Cardiac fibroblast (primary cell): Measurements from ENCODE around the gene IKZF1.

Experiments
- DNase-seq, 2 donors: peaks; one replicate each; pipeline versions ENCODE4 v3.0.0 to v3.0.0-alpha.2; 2010; ENCODE audit warnings: low read depth in 2 of 2
- H3K4me3 ChIP-seq, 2 donors: replicated peaks in 1 of 2; 1 replicate in 1 of 2; 2 replicates in 1 of 2; pipeline ENCODE4 v1.5.1; 2011; ENCODE audit warnings: low read depth in 2 of 2, low read length in 2 of 2, mild to moderate bottlenecking in 2 of 2, moderate library complexity in 1 of 2
- TF ChIP-seq, protein P1 (sequence below): IDR thresholded peaks from one replicate; pipeline ENCODE4 v1.5.1; 2011; ENCODE audit warnings: low read depth, mild to moderate bottlenecking, low read length, inconsistent platforms

Gene IKZF1

DNA sequence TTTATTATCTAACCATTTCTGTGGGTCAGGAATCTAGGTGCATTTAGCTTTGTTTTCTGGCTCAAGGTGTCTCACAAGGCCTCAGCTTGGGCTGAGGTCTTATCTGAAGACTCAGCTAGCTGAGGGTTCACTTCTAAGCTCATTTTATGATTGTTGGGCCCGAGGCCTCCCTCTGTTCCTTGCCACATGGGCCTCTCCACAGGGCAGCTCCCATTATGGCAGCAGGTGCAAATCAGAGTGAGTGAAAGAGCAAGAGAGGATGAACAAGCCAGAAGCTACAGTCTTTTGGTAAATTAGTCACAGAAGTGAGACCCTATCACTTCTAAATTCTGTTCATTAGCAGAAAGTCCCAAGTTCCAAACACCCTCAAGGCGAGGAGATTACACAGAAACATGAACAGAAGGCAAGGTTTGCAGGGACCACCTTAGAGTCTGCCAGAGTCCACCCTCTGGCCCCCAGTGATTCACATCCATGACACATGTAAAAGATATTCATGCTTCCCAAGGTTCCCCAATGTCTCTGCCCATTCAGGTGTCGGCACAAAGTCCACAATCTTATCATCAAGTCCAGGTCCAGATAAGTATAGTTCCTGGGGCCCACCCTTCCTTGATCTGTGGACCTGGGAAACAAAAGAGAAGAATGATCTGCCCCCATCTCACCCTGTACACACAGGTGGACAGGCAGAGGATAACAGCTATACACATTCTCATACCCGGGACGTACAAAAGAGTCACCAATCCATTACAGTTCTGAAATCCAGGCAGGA lies 121.9 kb downstream of the IKZF1 start:
- no peak for DNase-seq
- no peak overlapping the region for H3K4me3 ChIP-seq
- TF ChIP-seq, protein P1, sequence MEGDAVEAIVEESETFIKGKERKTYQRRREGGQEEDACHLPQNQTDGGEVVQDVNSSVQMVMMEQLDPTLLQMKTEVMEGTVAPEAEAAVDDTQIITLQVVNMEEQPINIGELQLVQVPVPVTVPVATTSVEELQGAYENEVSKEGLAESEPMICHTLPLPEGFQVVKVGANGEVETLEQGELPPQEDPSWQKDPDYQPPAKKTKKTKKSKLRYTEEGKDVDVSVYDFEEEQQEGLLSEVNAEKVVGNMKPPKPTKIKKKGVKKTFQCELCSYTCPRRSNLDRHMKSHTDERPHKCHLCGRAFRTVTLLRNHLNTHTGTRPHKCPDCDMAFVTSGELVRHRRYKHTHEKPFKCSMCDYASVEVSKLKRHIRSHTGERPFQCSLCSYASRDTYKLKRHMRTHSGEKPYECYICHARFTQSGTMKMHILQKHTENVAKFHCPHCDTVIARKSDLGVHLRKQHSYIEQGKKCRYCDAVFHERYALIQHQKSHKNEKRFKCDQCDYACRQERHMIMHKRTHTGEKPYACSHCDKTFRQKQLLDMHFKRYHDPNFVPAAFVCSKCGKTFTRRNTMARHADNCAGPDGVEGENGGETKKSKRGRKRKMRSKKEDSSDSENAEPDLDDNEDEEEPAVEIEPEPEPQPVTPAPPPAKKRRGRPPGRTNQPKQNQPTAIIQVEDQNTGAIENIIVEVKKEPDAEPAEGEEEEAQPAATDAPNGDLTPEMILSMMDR: no peak

DNA sequence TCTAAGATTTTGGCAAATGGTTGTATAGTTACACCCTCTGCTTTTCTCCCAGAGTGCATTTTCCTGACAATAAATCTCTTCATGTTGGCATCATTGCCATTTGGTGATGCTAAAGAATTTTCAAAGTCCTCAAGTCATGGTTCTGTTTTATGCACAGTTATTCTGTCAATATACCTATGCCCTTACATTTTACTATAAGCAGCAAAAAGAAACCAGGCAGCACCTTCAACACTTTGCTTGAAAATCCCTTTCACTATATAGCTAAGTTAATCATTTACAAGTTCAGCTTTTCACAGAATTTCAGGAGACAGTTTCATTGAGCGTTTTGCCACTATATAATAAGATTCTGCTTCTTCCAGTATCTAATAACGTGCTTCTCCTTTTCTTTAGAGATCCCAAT lies 123.0 kb downstream of the IKZF1 start:
- H3K4me3 ChIP-seq: no peak overlapping the region
- no peak for DNase-seq
- TF ChIP-seq, protein P1: no peak

DNA sequence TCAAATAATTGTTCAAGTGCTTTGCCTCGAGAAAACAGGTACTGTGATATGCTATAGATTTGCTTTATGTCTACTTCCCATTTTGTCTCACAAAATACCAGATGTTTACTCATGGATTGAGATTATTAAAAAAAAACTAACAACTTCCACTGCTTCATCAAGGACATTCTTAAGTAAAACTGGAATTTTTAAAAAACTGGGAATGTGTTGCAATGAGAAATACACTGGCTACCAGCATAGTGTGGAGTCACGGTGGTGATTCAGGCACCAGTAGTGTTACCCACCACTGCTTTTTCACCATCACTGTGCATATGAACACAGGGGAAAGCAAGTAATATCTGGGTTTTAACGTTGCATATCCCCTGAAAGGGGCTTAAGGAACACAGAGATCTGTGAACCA lies 124.4 kb downstream of the IKZF1 start:
- TF ChIP-seq, protein P1: no peak
- no peak for DNase-seq
- H3K4me3 ChIP-seq: no peak overlapping the region

DNA sequence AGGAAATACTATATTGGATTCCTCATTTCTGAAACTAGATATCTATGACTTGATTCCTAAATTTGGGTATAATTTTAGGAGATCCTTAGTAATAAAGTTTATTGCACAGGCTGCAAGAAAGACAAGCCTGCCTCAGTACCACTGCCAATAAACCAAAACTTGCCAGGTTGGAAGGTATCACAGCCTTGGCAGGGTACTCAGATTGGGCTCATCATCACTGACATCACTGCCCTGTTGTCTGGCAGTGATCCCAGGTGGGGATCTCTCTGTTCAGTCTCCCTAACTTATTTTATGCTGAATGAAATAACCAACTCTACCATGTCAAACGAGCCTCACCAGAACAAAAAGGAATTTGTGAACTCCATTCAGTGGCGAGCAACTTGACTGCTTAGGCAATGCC lies 126.8 kb downstream of the IKZF1 start:
- H3K4me3 ChIP-seq: no peak overlapping the region
- DNase-seq: no peak
- TF ChIP-seq, protein P1: no peak

DNA sequence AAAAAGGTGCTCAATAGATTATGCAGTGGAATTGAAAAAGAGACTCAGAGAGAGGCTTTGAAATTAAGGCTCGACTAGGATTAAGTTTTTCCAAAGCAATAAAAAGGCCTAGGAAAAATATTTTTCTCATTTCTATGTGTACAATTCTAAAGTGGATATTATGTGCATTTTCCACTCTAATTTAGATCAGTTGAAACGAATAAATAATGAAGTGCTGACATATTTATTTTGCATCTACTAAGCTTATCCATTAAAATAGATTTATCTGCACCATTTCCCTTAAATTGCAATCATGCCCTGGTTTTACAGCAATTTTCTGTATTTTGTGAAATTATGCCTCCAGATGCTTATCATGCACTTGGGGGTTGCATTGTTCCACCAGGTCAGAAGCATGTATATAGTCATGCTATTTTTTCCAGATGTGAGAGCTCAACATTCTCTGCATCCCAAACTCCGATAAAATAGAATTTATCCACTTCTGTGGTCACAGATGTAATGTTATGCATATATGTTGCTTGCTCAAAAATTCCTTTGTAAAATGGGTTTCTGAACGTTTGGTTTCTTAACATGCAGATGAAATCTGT lies 127.3 kb downstream of the IKZF1 start:
- H3K4me3 ChIP-seq: no peak overlapping the region
- no peak for DNase-seq
- TF ChIP-seq, protein P1: no peak

DNA sequence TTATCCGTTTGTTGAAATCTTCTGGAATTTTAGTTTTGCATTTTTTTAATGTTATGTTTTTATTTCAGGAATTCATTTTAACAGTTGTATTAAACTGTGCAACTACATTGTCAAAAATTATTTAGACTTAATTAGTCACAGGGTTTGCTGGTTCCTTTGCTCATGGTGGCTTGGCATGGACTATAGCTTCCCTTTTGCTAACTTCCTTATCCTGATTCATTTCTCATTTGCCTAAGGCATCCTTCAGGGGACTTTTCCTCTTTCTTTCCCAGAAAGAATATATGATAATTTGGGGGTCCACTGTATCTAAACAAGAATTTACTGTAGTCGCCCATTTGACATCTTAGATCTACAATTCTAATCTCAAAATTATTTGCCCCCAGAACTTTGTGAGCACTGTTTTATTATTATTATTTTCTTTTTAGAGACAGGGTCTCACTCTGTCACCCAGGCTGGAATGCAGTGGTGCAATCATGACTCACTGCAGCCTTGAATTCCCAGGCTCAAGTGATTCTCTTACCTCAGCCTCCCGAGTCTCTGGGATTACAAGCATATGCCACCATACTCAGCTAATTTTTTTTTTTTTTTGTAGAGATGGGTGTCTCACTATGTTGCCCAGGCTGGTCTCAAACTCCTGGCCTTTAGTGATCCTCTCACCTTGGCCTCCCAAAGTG lies 131.8 kb downstream of the IKZF1 start:
- peak; percentile 74 to 91 for DNase-seq
- no peak overlapping the region for H3K4me3 ChIP-seq
- TF ChIP-seq, protein P1: no peak
